Measurements from ENCODE around the gene CMBL. TPM values are rescaled to one million over a fixed set of nuclear protein-coding genes. Genes with fewer than 3 reads are reported as not detected.

CMBL gene
- total and polyA plus RNA-seq, 2 of the 13 experiments (the other 11 are each of a cell fraction or from before 2014, with no cell fraction given) = 11.5 to 17.0 TPM

GRCh38 chr5:10254686-10255085, 53.0 kb downstream of the CMBL start:
- ChIA-PET CTCF (ENCODE audit: low intra/inter-chr PET ratio, low total read pairs) (no interaction called here), POLR2A (no interaction called here)
- Histone ChIP-seq H3K9me3 (ENCODE audit: low read length) (no peaks in the 10 kb centered on the region), H3K4me1 (ENCODE audit: insufficient read depth, low read length) (peaks cover 76% of the 10 kb centered on the region), H3K36me3 (replicated peaks in 1 of 2; ENCODE audit: control insufficient read depth in 1 of 2, insufficient read depth in 2 of 2, low read length in 2 of 2) (peaks cover 23 to 62% of the 10 kb centered on the region in 2 experiments), H3K27ac (ENCODE audit: extremely low read length, insufficient read depth, low read length) (no peak overlapping the region), H3K4me3 (replicated peaks in 1 of 3; ENCODE audit: insufficient read depth in 1 of 3, low read depth in 2 of 3, low read length in 3 of 3) (no peak overlapping the region), H3K4me2 (ENCODE audit: low read depth, low read length) (no peak overlapping the region), H3K9ac (ENCODE audit: insufficient read depth, low read depth, low read length) (no peak overlapping the region), H3K79me2 (ENCODE audit: insufficient read depth, low read length) (peaks cover 65% of the 10 kb centered on the region), H2AFZ (ENCODE audit: low read length) (no peak overlapping the region), H3K27me3 (ENCODE audit: control insufficient read depth in 1 of 2, insufficient read depth in 2 of 2, low read length in 2 of 2) (peaks cover 0 to 3% of the 10 kb centered on the region in 2 experiments; a peak in 1 of 5 replicates), H4K20me1 (ENCODE audit: insufficient read depth, low read length) (peaks cover 33% of the 10 kb centered on the region)
- intact Hi-C loops (cut with micrococcal nuclease; ENCODE audit: unreplicated experiment) (no loop called here), in situ Hi-C loops (cut with HindIII; ENCODE audit: extremely low pct_ligation_motif_present, low pct_unique_long_range_greater_than_20kb) (no loop called here)
- TF ChIP-seq MEIS1 (CRISPR knock-in tag; IDR thresholded peaks at IDR 0.05; ENCODE audit: borderline replicate concordance) = no peak
- TF ChIP-seq TAF1 (CRISPR knock-in tag; IDR thresholded peaks at IDR 0.05) = no peak
- TF ChIP-seq ZNF501 (CRISPR knock-in tag; IDR thresholded peaks at IDR 0.05) = no peak
- no peak for TF ChIP-seq PBX3 (CRISPR knock-in tag; IDR thresholded peaks at IDR 0.05; ENCODE audit: borderline replicate concordance)
- no peak for TF ChIP-seq ASH2L (IDR thresholded peaks at IDR 0.05; ENCODE audit: insufficient read length, low read depth, low read length)
- TF ChIP-seq EP300 (IDR thresholded peaks at IDR 0.05; ENCODE audit: low read depth in 2 of 2, low read length in 2 of 2) = no peak
- TF ChIP-seq EP300 (CRISPR knock-in tag; IDR thresholded peaks at IDR 0.05; ENCODE audit: borderline replicate concordance) = no peak
- no peak for TF ChIP-seq ZNF101 (CRISPR knock-in tag; IDR thresholded peaks at IDR 0.05; ENCODE audit: borderline replicate concordance, low read depth)
- no peak for TF ChIP-seq ZNF674 (CRISPR knock-in tag; IDR thresholded peaks at IDR 0.05; ENCODE audit: low read depth)
- TF ChIP-seq CHD4 (IDR thresholded peaks at IDR 0.05; ENCODE audit: borderline replicate concordance, low read length) = no peak
- no peak for TF ChIP-seq HDAC1 (CRISPR knock-in tag; IDR thresholded peaks at IDR 0.05)
- no peak for TF ChIP-seq AHR (CRISPR knock-in tag; IDR thresholded peaks at IDR 0.05)
- no peak for TF ChIP-seq ZNF570 (CRISPR knock-in tag; IDR thresholded peaks at IDR 0.05; ENCODE audit: borderline replicate concordance)
- TF ChIP-seq FLYWCH1 (CRISPR knock-in tag; IDR thresholded peaks at IDR 0.05) = no peak
- WGBS (ENCODE audit: low lambda C conversion rate) = 70% methylated on average over 2 of the region's 2 CpGs
- BruUV-seq (replicated peaks) = no TSS peak
- DNase-seq (ENCODE audit: low spot score) (no peak), ATAC-seq (no peak), FAIRE-seq (no peak)

All from HepG2 (cell line).